Stomach smooth muscle (tissue), 2 donors: ENCODE data around the gene SLC16A13.
A peak's percentile ranks its signal among the peaks of the same experiment; 100 is the strongest.
"Not testable (repeated sequence)": the region's sequence is repeated elsewhere in the genome, so short reads cannot be mapped to it uniquely, and the experiment has no call there.

ENCODE experiments used
- H3K27ac ChIP-seq: one replicate; pipeline ENCODE4 v1.7.0; 2013; ENCODE audit warnings: mild to moderate bottlenecking, low read length, inconsistent platforms
- H3K27me3 ChIP-seq, 2 donors: one replicate each; pipeline ENCODE4 v1.7.0; 2013; ENCODE audit warnings: low read length in 2 of 2; ENCODE audit not compliant: insufficient read depth in 2 of 2, control insufficient read depth in 1 of 2
- H3K36me3 ChIP-seq, 2 donors: one replicate each; pipeline ENCODE4 v1.7.0; 2013; ENCODE audit warnings: low read length in 2 of 2; ENCODE audit not compliant: control insufficient read depth in 2 of 2, insufficient read depth in 2 of 2
- H3K4me1 ChIP-seq: one replicate; pipeline ENCODE4 v1.7.0; 2013; ENCODE audit warnings: low read length; ENCODE audit not compliant: control insufficient read depth, insufficient read depth
- H3K4me3 ChIP-seq, 2 donors: one replicate each; pipeline ENCODE4 v1.7.0; 2013; ENCODE audit warnings: low read length in 2 of 2
- H3K9ac ChIP-seq, 2 donors: one replicate each; pipeline ENCODE4 v1.7.0; 2013; ENCODE audit warnings: low read length in 2 of 2, mild to moderate bottlenecking in 1 of 2
- H3K9me3 ChIP-seq, 2 donors: one replicate each; pipeline ENCODE4 v1.7.0; 2013; ENCODE audit warnings: low read length in 2 of 2; ENCODE audit not compliant: control insufficient read depth in 2 of 2
- donor health status: healthy.
- donor health status: Pancreatic carcinoma.

Gene SLC16A13

DNA sequence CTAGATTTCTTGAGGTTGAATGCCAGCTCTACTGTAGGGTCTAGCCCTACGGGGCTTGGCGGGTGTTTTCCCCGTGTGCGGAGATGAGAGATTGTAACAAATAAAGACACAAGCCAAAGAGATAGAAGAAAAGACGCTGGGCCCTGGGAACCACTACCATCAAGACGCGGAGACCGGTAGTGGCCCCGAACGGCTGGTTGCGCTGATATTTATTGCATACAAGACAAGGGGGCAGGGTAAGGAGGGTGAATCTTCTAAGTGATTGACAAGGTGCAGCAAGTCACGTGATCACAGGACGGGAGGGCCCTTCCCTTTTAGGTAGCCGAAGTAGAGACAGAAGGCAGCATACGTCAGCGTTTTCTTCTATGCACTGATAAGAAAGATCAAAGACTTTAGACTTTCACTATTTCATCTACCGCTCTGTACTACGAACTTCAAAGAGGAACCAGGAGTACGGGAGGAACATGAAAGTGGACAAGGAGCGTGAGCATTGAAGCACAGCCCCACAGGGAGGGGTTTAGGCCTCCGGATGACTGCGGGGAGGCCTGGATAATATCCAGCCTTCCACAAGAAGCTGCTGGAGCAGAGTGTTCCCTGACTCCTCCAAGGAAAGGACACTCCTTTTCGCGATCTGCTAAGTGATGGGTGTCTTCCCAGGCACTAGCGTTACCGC, 11.0 kb downstream of the SLC16A13 start:
- H3K27ac ChIP-seq: peak overlapping the region; percentile 46
- peaks cover 22% of the 10 kb centered on the region for H3K4me1 ChIP-seq
- H3K27me3 ChIP-seq: peaks cover 24 to 26% of the 10 kb centered on the region in 2 donors
- peak overlapping the region; percentile 42 to 53 for H3K9ac ChIP-seq
- not testable (repeated sequence) for H3K36me3 ChIP-seq, H3K9me3 ChIP-seq
- H3K4me3 ChIP-seq: peak overlapping the region; percentile 61 to 81

GRCh38 chr17:7047566-7047965, 11.8 kb downstream of the SLC16A13 start:
- no peaks in the 10 kb centered on the region for H3K9me3 ChIP-seq
- H3K4me3 ChIP-seq: no peak overlapping the region
- H3K4me1 ChIP-seq: peaks cover 22% of the 10 kb centered on the region
- H3K9ac ChIP-seq: peak overlapping the region in 1 of 2 donors; percentile 53
- H3K36me3 ChIP-seq: no peaks in the 10 kb centered on the region
- H3K27me3 ChIP-seq: peaks cover 19 to 21% of the 10 kb centered on the region in 2 donors
- H3K27ac ChIP-seq: no peak overlapping the region

DNA sequence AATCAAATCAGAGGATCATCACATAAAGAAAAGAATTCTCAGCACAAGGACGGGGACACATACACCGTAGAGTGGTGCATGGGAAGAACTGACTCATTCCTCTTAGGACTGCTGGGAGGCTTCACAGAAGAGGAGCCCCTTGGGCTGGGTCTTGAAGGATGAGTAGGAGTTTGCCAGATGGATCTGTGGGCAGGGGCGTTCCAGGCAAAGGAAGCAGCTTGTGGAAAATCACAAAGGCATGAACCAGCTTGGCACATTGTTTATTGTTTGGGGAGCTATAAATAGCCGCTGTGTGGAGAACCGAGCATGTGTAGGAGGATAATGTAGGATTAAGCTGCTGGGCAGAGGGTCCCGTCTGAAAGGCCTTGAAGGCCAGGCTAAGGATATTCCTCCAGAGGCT, 13.2 kb downstream of the SLC16A13 start:
- no peak overlapping the region for H3K27ac ChIP-seq
- no peak overlapping the region for H3K4me3 ChIP-seq
- H3K4me1 ChIP-seq: peaks cover 10% of the 10 kb centered on the region
- H3K27me3 ChIP-seq: peaks cover 5 to 7% of the 10 kb centered on the region in 2 donors
- no peaks in the 10 kb centered on the region for H3K36me3 ChIP-seq
- H3K9ac ChIP-seq: no peak overlapping the region
- H3K9me3 ChIP-seq: no peaks in the 10 kb centered on the region

DNA sequence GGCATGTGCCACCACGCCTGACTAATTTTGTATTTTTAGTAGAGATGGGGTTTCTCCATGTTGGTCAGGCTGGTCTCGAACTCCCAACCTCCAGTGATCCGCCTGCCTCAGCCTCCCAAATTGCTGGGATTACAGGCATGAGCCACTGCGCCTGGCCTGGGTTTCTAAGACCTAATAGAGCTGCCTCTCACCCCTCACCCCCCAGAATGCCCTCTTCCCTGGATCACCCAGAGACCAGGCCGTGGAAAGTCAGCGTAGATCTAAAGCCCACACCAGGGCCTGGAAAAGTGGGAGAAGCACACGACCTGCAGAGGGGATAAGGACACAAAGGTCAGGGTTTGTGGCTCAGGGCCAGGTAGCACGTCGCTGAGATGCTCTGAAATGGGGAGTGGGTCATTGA, 14.8 kb downstream of the SLC16A13 start:
- H3K27ac ChIP-seq, H3K9ac ChIP-seq, H3K9me3 ChIP-seq, H3K27me3 ChIP-seq, H3K36me3 ChIP-seq, H3K4me3 ChIP-seq: not testable (repeated sequence)
- peaks cover 10% of the 10 kb centered on the region for H3K4me1 ChIP-seq

DNA sequence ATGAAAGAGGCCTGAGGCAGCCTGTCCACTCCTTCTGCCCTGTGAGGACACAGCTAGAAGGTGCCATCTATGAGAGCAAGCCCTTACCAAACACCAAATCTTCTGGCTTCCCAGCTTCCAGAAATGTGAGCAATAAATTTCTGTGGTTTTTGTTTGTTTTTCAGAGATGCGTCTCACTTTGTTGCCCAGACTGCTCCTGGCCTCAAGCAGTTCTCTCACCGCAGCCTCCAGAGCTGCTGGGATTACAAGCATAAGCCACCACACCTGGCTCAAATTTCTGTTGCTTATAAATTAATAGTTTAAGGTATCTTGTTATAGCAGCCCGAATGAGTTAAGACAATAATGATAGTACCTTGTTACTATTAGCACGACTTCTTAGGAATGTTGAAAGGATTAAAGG, 20.6 kb downstream of the SLC16A13 start:
- Histone ChIP-seq H3K27me3 (peaks cover 3% of the 10 kb centered on the region in 2 donors), H3K27ac (no peak overlapping the region), H3K9me3 (no peaks in the 10 kb centered on the region), H3K4me1 (no peaks in the 10 kb centered on the region), H3K4me3 (no peak overlapping the region), H3K9ac (no peak overlapping the region), H3K36me3 (no peaks in the 10 kb centered on the region)

- Histone ChIP-seq H3K27me3 (peaks cover 3% of the 10 kb centered on the region in 2 donors), H3K9me3 (no peaks in the 10 kb centered on the region), H3K4me3 (no peak overlapping the region), H3K4me1 (no peaks in the 10 kb centered on the region), H3K9ac (no peak overlapping the region), H3K27ac (no peak overlapping the region), H3K36me3 (no peaks in the 10 kb centered on the region)
Measured at GRCh38 chr17:7058831-7059447, 23.1 kb downstream of the SLC16A13 start.

DNA sequence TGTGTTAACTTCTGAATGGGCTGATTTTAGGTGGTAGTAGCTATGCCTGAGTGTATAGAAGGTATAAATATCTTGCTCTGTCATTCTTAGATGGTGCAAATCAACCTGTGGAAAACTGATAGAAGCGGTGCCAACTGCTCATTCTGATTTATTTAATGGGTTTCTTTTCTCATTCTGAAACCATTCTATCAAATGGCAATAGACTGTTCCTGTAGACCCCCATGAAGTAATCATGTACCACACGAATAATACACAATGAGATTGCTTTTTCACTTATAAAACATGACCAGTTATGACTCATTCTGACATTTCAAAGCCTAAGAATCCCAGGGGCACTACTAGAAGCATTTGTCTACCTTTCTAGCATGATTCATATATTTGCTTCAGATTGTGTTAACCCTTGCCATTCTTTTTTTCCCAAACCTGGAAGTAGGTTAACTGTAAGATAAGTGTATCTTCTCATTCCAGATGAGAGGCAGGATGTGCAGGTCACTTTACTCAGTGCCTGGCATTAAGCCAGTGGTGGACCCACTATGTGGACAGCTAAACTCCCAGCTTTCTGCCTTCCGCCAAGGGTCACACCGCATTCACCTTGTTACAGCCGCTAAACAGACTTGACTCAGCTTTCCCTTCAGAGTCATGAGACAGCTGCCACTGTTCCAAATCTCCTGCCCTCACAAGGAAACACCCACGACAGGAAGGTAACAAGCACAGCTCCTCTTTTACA, 24.5 kb downstream of the SLC16A13 start:
- Histone ChIP-seq H3K27ac (no peak overlapping the region), H3K27me3 (peaks cover 3 to 6% of the 10 kb centered on the region in 2 donors), H3K4me1 (no peaks in the 10 kb centered on the region), H3K4me3 (no peak overlapping the region), H3K9me3 (no peaks in the 10 kb centered on the region), H3K9ac (no peak overlapping the region), H3K36me3 (no peaks in the 10 kb centered on the region)

- Histone ChIP-seq H3K27me3 (peaks cover 3 to 10% of the 10 kb centered on the region in 2 donors), H3K27ac (no peak overlapping the region), H3K4me3 (no peak overlapping the region), H3K36me3 (no peaks in the 10 kb centered on the region), H3K9me3 (peaks cover 2 to 6% of the 10 kb centered on the region in 2 donors), H3K9ac (no peak overlapping the region), H3K4me1 (no peaks in the 10 kb centered on the region)
Measured at GRCh38 chr17:7063518-7064094, 27.8 kb downstream of the SLC16A13 start.

DNA sequence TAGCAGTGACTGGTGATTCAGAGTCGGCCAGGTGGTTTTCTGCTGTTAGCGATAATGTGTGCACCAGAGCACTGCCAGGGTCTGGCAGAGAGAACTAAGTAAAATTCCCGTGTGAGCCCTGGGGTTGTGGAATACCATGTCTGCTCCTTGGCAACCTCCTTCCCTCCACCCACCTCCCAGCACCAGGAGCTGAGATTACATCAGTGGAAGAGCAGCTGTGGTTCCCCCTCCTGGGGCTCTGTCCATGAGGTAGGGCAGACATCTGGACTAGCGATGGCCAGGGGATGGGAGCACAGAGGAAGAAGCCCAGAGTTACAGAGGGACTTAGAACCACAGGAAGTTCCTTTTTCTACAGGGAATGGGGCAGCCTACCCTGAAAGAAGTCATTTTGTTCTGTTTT, 28.4 kb downstream of the SLC16A13 start:
- H3K4me3 ChIP-seq: no peak overlapping the region
- no peaks in the 10 kb centered on the region for H3K36me3 ChIP-seq
- H3K4me1 ChIP-seq: no peaks in the 10 kb centered on the region
- peaks cover 6 to 8% of the 10 kb centered on the region in 2 donors for H3K9me3 ChIP-seq
- H3K27me3 ChIP-seq: peaks cover 3 to 10% of the 10 kb centered on the region in 2 donors
- no peak overlapping the region for H3K9ac ChIP-seq
- H3K27ac ChIP-seq: no peak overlapping the region

- H3K36me3 ChIP-seq: no peaks in the 10 kb centered on the region
- H3K9me3 ChIP-seq: peaks cover 6 to 8% of the 10 kb centered on the region in 2 donors
- H3K9ac ChIP-seq: no peak overlapping the region
- peaks cover 0 to 11% of the 10 kb centered on the region in 2 donors for H3K27me3 ChIP-seq
- no peaks in the 10 kb centered on the region for H3K4me1 ChIP-seq
- H3K27ac ChIP-seq: no peak overlapping the region
- no peak overlapping the region for H3K4me3 ChIP-seq
Measured at GRCh38 chr17:7067198-7067597, 31.4 kb downstream of the SLC16A13 start.
